Naive B cell (primary cell): ENCODE results near the gene NCBP3. TPM values are rescaled to one million over a fixed set of nuclear protein-coding genes. Genes with fewer than 3 reads are reported as not detected.

Experiments
- ATAC-seq, 2 donors: fragments of 150-1000 bp; cut with Tn5 transposase; 2 replicates each; pipeline ENCODE4 v1.10.0; 2021; ENCODE audit warnings: low read depth in 2 of 2, mild to moderate bottlenecking in 2 of 2, moderate library complexity in 2 of 2
- DNase-seq: peaks from one replicate; pipeline ENCODE4 v3.0.0; 2022
- H3K27ac Mint-ChIP-seq, 6 donors: one replicate each; pipeline ENCODE4 v1.8.0; 2020 to 2022; ENCODE audit warnings: mild to moderate bottlenecking in 6 of 6, mixed read lengths in 6 of 6, moderate library complexity in 5 of 6, inconsistent platforms in 2 of 6
- H3K27me3 Mint-ChIP-seq, 3 donors: one replicate each; pipeline ENCODE4 v1.8.0; 2021 to 2022; ENCODE audit warnings: mixed read lengths in 3 of 3, mild to moderate bottlenecking in 1 of 3
- H3K36me3 Mint-ChIP-seq, 2 donors: one replicate each; pipeline ENCODE4 v1.8.0; 2020 to 2022; ENCODE audit warnings: mixed read lengths in 2 of 2, inconsistent platforms in 1 of 2, mild to moderate bottlenecking in 1 of 2
- H3K4me1 Mint-ChIP-seq, 3 donors: one replicate each; pipeline ENCODE4 v1.8.0; 2020 to 2022; ENCODE audit warnings: mixed read lengths in 3 of 3, inconsistent platforms in 1 of 3, mild to moderate bottlenecking in 1 of 3, moderate library complexity in 1 of 3
- H3K4me3 Mint-ChIP-seq, 8 donors: one replicate each; pipeline ENCODE4 v1.8.0; 2020 to 2022; ENCODE audit warnings: mild to moderate bottlenecking in 8 of 8, mixed read lengths in 8 of 8, moderate library complexity in 8 of 8, inconsistent platforms in 2 of 8
- H3K9me3 Mint-ChIP-seq, 7 donors: one replicate each; pipeline ENCODE4 v1.8.0; 2020 to 2022; ENCODE audit warnings: mixed read lengths in 7 of 7, mild to moderate bottlenecking in 5 of 7, inconsistent platforms in 2 of 7, moderate library complexity in 1 of 7
- polyA plus RNA-seq, 6 donors: library from polyadenylated mRNA; unstranded; fragments of 300-500 nt; fragmentation: Illumina TruSeq; gene quantifications; one replicate each; pipeline ENCODE4 v1.2.3, GENCODE V29; 2021; ENCODE audit warnings: low read depth in 6 of 6

NCBP3 gene
- polyA plus RNA-seq, 6 donors from 2014 or later = 9.4 to 34.1 (median 13.2) TPM

- H3K4me3 Mint-ChIP-seq = peak overlapping the region in 1 of 8 donors; percentile 47
- peaks cover 17 to 29% (median 26%) of the 10 kb centered on the region in 3 donors for H3K4me1 Mint-ChIP-seq
Measured at GRCh38 chr17:3772764-3773163, 73.3 kb downstream of the NCBP3 start.

DNA sequence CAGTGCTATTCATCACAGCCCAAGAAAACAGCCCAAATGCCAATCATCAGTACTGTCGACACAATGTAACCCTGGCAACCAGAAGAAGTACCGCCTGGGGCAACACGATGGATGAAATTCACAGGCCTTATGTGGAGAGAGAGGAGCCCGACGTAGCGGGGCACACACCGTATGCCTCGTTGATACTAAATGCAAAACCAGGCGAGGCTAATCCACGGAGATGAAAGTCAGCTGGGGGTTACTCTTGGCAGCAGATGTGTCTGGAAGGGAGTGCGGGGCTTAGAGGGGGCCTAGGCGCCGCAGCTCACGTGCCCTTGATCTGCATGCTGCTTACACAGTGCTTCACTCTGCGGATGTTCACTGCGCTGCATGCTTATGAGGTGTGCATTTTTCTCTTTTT is 74.9 kb downstream of the NCBP3 start:
- no peak for ATAC-seq
- Mint-ChIP-seq H3K4me1 (peaks cover 20 to 29% (median 26%) of the 10 kb centered on the region in 3 donors), H3K36me3 (no peaks in the 10 kb centered on the region), H3K27me3 (no peaks in the 10 kb centered on the region), H3K4me3 (no peak overlapping the region), H3K9me3 (no peaks in the 10 kb centered on the region), H3K27ac (peak overlapping the region in 4 of 6 donors; percentile 42 to 69 (median 52))
- DNase-seq = no peak

More at GRCh38 chr17:3772764-3773163, 73.3 kb downstream of the NCBP3 start:
- H3K9me3 Mint-ChIP-seq = no peaks in the 10 kb centered on the region
- DNase-seq = no peak
- H3K27me3 Mint-ChIP-seq = no peaks in the 10 kb centered on the region
- no peak for ATAC-seq
- no peaks in the 10 kb centered on the region for H3K36me3 Mint-ChIP-seq
- H3K27ac Mint-ChIP-seq = peak overlapping the region in 1 of 6 donors; percentile 68

DNA sequence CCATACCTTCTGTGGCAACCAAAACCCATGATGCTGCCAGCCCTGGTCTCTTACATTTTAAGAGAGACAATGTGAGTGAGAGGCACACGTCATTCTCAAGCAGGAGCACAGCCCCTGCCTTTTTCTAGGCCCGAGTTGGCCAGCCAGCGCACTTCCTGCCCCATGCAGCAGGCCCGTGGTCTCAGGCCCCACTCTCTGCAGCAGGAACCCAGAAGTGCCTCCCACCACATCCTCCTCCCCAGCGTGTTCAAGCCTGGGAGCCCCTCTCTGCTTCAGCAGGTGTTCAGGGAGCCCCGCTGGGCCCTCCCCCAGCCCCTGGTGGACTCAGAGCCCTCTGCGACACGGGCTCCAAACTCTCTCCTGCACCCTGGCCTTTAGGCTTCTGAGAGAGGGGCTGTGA is 75.6 kb downstream of the NCBP3 start:
- peak overlapping the region in 1 of 8 donors; percentile 35 for H3K4me3 Mint-ChIP-seq
- H3K27me3 Mint-ChIP-seq = no peaks in the 10 kb centered on the region
- H3K36me3 Mint-ChIP-seq = no peaks in the 10 kb centered on the region
- peak overlapping the region; percentile 66 to 92 (median 81) for H3K27ac Mint-ChIP-seq
- ATAC-seq = peak; percentile 90 to 93
- peaks cover 26 to 34% (median 31%) of the 10 kb centered on the region in 3 donors for H3K4me1 Mint-ChIP-seq
- H3K9me3 Mint-ChIP-seq = no peaks in the 10 kb centered on the region
- peak; percentile 56 for DNase-seq

DNA sequence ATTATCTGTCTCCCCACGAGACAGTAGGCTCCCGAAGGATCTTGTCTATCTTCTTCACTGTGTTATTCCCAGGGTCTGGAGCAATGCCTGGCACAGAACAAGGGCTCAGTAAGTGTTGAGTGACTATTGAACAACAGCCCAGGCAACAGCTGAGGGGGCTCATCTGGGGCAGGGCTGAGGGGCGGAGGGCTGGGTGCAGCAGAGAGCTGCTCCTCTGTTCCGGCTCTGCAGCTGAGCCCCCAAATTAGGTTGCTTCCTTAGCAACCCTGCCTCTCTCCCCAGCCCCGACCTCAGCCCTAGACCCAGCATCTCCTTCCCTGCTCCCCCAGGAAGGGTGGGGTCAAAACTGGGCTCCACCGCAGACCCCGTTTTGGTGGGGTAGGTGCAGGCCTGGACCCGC is 77.3 kb downstream of the NCBP3 start:
- no peaks in the 10 kb centered on the region for H3K27me3 Mint-ChIP-seq
- DNase-seq (no peak), ATAC-seq (no peak)
- H3K27ac Mint-ChIP-seq = peak overlapping the region in 2 of 6 donors; percentile 38 to 54
- H3K4me3 Mint-ChIP-seq = no peak overlapping the region
- H3K9me3 Mint-ChIP-seq = no peaks in the 10 kb centered on the region
- H3K36me3 Mint-ChIP-seq = no peaks in the 10 kb centered on the region
- peaks cover 29 to 43% (median 40%) of the 10 kb centered on the region in 3 donors for H3K4me1 Mint-ChIP-seq

GRCh38 chr17:3768341-3768740 is 77.7 kb downstream of the NCBP3 start:
- H3K4me1 Mint-ChIP-seq = peaks cover 33 to 45% (median 40%) of the 10 kb centered on the region in 3 donors
- ATAC-seq (no peak), DNase-seq (no peak)
- no peaks in the 10 kb centered on the region for H3K9me3 Mint-ChIP-seq
- peak overlapping the region in 3 of 6 donors; percentile 14 to 57 (median 38) for H3K27ac Mint-ChIP-seq
- H3K4me3 Mint-ChIP-seq = no peak overlapping the region
- H3K27me3 Mint-ChIP-seq = no peaks in the 10 kb centered on the region
- no peaks in the 10 kb centered on the region for H3K36me3 Mint-ChIP-seq

DNA sequence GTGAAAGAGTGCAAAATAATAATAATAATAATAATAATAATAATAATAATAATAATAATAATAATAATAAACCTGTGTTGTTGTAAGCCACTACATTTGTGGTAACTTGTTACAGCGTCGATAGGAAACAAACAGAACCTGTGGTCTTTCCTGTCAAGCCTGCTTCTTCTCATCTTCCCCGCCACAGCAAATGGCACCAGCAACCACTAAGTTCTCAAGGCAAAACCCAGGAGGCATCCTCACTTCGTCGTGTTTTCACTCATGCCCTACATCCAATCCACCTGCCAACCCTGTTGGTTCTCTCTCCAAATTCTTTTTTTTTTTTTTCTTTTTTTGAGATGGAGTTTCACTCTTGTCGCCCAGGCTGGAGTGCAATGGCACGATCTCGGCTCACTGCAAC is 79.3 kb downstream of the NCBP3 start:
- Mint-ChIP-seq H3K4me1 (peaks cover 29 to 45% (median 34%) of the 10 kb centered on the region in 3 donors), H3K27ac (peak overlapping the region in 1 of 6 donors; percentile 7), H3K27me3 (no peaks in the 10 kb centered on the region), H3K9me3 (no peaks in the 10 kb centered on the region), H3K4me3 (no peak overlapping the region), H3K36me3 (no peaks in the 10 kb centered on the region)
- no peak for DNase-seq
- ATAC-seq = no peak

- no peak for DNase-seq
- Mint-ChIP-seq H3K4me3 (peak overlapping the region in 4 of 8 donors; percentile 15 to 82 (median 32)), H3K4me1 (peaks cover 29 to 41% (median 30%) of the 10 kb centered on the region in 3 donors), H3K36me3 (no peaks in the 10 kb centered on the region), H3K27me3 (peaks cover 0 to 3% (median 3%) of the 10 kb centered on the region in 3 donors), H3K27ac (peak overlapping the region in 3 of 6 donors; percentile 12 to 95 (median 72)), H3K9me3 (no peaks in the 10 kb centered on the region)
- ATAC-seq = no peak
Measured at GRCh38 chr17:3765981-3766380, 80.1 kb downstream of the NCBP3 start.

DNA sequence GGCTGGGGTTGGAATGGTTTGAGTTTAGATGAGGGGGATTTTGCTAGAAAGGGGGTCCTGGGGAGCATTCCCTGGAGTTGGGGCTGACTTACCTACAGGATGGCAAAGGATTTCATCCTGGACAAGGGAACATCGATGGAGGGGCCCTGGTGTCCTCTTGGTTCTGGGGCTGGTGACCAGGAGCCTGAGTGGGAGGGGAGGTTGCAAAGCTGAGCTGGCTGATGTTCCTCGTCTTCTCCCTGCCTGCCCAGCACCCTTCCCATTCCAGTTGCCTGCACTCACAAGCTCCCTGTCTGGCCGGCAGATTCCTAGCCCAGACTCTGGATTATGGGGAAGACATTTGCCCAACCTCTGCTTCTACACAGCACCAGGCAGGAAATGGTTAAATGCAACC is 82.3 kb downstream of the NCBP3 start:
- no peak for DNase-seq
- H3K27ac Mint-ChIP-seq = no peak overlapping the region
- peaks cover 4 to 5% (median 5%) of the 10 kb centered on the region in 3 donors for H3K27me3 Mint-ChIP-seq
- no peaks in the 10 kb centered on the region for H3K9me3 Mint-ChIP-seq
- peaks cover 14 to 22% (median 21%) of the 10 kb centered on the region in 3 donors for H3K4me1 Mint-ChIP-seq
- ATAC-seq = no peak
- H3K36me3 Mint-ChIP-seq = no peaks in the 10 kb centered on the region
- no peak overlapping the region for H3K4me3 Mint-ChIP-seq

GRCh38 chr17:3762922-3763776 is 82.9 kb downstream of the NCBP3 start:
- H3K4me1 Mint-ChIP-seq = peaks cover 14 to 21% (median 16%) of the 10 kb centered on the region in 3 donors
- no peaks in the 10 kb centered on the region for H3K36me3 Mint-ChIP-seq
- ATAC-seq (no peak), DNase-seq (no peak)
- peak overlapping the region in 2 of 6 donors; percentile 26 to 56 for H3K27ac Mint-ChIP-seq
- no peaks in the 10 kb centered on the region for H3K9me3 Mint-ChIP-seq
- no peak overlapping the region for H3K4me3 Mint-ChIP-seq
- peaks cover 4 to 5% (median 5%) of the 10 kb centered on the region in 3 donors for H3K27me3 Mint-ChIP-seq

DNA sequence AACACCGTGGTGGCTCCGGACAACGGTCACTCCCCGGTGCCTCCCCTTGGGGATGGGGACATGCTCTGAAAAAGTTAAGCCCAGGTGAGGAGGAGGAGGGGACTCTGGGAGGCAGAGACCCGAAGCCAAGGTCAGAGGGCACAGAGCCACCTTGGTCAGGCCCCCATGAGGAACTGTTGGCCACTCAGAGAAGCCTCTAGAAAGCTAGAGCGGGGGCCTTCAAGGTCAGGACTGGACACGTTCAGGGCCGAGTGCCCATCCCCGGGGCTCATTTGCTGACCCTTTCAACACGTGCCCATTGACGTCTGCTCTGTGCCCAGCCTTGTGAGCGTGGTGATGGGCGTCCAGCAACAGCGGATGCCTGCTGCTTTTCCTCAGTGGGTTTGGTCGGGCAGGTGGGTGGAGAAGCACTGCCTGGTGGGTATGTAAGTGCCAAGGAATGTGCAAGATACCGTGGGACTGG is 84.1 kb downstream of the NCBP3 start:
- Mint-ChIP-seq H3K36me3 (no peaks in the 10 kb centered on the region), H3K27ac (no peak overlapping the region), H3K9me3 (no peaks in the 10 kb centered on the region), H3K4me3 (no peak overlapping the region), H3K27me3 (peaks cover 4 to 5% (median 5%) of the 10 kb centered on the region in 3 donors), H3K4me1 (peaks cover 14 to 24% (median 19%) of the 10 kb centered on the region in 3 donors)
- DNase-seq = no peak
- no peak for ATAC-seq

GRCh38 chr17:3761036-3761917 is 84.8 kb downstream of the NCBP3 start:
- DNase-seq (no peak), ATAC-seq (no peak)
- H3K4me3 Mint-ChIP-seq = peak overlapping the region in 1 of 8 donors; percentile 53
- no peaks in the 10 kb centered on the region for H3K36me3 Mint-ChIP-seq
- H3K9me3 Mint-ChIP-seq = no peaks in the 10 kb centered on the region
- H3K27me3 Mint-ChIP-seq = peaks cover 4 to 5% (median 5%) of the 10 kb centered on the region in 3 donors
- H3K27ac Mint-ChIP-seq = no peak overlapping the region
- peaks cover 14 to 21% (median 19%) of the 10 kb centered on the region in 3 donors for H3K4me1 Mint-ChIP-seq

DNA sequence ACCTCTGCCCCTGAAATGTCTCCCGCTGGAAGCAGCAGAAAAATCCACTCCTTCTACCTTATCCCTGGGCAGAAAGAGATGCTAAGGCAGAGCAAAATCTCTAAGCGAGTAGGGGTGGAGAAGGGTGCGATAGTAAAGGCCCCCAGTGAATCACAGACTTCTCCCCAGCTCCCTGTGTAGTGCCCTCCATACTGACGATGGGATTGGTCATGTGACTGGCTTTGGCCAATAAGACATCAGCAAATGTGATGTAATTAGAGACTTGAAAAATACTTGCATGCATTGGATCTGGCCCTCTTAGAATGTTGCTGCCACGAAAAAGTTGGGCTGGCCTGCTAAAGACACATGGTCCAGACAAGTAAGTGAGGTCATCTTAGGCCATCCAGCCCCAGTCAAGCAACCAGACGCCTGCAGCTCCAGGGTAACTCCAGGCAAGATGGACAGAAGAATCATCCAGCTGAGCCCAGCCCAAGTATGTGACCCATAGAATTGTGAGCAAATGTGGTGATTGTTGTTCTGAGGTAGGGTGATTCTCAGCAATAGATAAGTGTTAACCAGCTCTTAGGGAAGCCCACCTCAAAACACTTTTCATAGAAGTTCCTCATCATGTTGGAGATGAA is 86.3 kb downstream of the NCBP3 start:
- H3K4me1 Mint-ChIP-seq = peaks cover 6 to 15% (median 12%) of the 10 kb centered on the region in 3 donors
- no peak for DNase-seq
- no peak overlapping the region for H3K27ac Mint-ChIP-seq
- ATAC-seq = no peak
- H3K9me3 Mint-ChIP-seq = no peaks in the 10 kb centered on the region
- H3K4me3 Mint-ChIP-seq = no peak overlapping the region
- peaks cover 4 to 5% (median 5%) of the 10 kb centered on the region in 3 donors for H3K27me3 Mint-ChIP-seq
- H3K36me3 Mint-ChIP-seq = no peaks in the 10 kb centered on the region
